PC-3 (cell line): Measurements from ENCODE around the gene CCDC183. TPM values are rescaled to one million over a fixed set of nuclear protein-coding genes. Genes with fewer than 3 reads are reported as not detected.

Experiments
- ATAC-seq: fragments of 200-7000 bp; cut with Tn5 transposase; 2 replicates; pipeline ENCODE4 v1.9.1; 2020; ENCODE audit warnings: mild to moderate bottlenecking, moderate library complexity
- BruUV-seq: library from RNA; stranded (reverse); fragments of 400-500 nt; replicated peaks from 2 replicates; lab custom pipeline; 2021; lab: Mats Ljungman, UMichigan
- CTCF ChIA-PET: fragments of 300-600 bp; sonication (Branson Sonifier 250); formaldehyde crosslinking; loops from one replicate; lab custom pipeline; 2022; ENCODE audit warnings: antibody characterized with exemption; lab: Charles Lee
- POLR2A ChIA-PET: fragments of 300-600 bp; sonication (Branson Sonifier 250); formaldehyde crosslinking; loops from one replicate; lab custom pipeline; 2022; ENCODE audit warnings: antibody characterized with exemption; ENCODE audit not compliant: unreplicated experiment; lab: Charles Lee
- DNase-seq: peaks from one replicate; pipeline ENCODE4 v3.0.0-alpha.2; 2015
- H2AFZ ChIP-seq: fragments of 300-600 bp; sonication (generic); 2 replicates; pipeline ENCODE4 v1.6.0; 2016; ENCODE audit warnings: antibody characterized with exemption, low read length
- H3F3A ChIP-seq: fragments of 300-600 bp; sonication (generic); one replicate; pipeline ENCODE4 v1.6.0; 2017; ENCODE audit warnings: antibody characterized with exemption, low read length, control low read depth, mild to moderate bottlenecking; ENCODE audit not compliant: unreplicated experiment
- H3K27ac ChIP-seq: fragments of 300-600 bp; sonication (generic); 2 replicates; pipeline ENCODE4 v1.5.1; 2016; ENCODE audit warnings: mild to moderate bottlenecking, low read length
- H3K27me3 ChIP-seq: fragments of 300-600 bp; sonication (generic); 2 replicates; pipeline ENCODE4 v1.6.1; 2016; ENCODE audit warnings: low read length, mixed read lengths
- H3K36me3 ChIP-seq: fragments of 300-600 bp; sonication (generic); 2 replicates; pipeline ENCODE4 v1.6.1; 2016; ENCODE audit warnings: low read depth, mixed run types, low read length, mixed read lengths
- H3K4me1 ChIP-seq: fragments of 300-600 bp; sonication (generic); 2 replicates; pipeline ENCODE4 v1.5.1; 2016; ENCODE audit warnings: low read length; ENCODE audit not compliant: insufficient read depth
- H3K4me2 ChIP-seq: fragments of 300-600 bp; sonication (generic); 2 replicates; pipeline ENCODE4 v1.6.0; 2016; ENCODE audit warnings: low read length
- H3K4me3 ChIP-seq: fragments of 300-600 bp; sonication (generic); 2 replicates; pipeline ENCODE4 v1.5.1; 2016; ENCODE audit warnings: mild to moderate bottlenecking, low read length, mixed read lengths
- H3K79me2 ChIP-seq: fragments of 300-600 bp; sonication (generic); 2 replicates; pipeline ENCODE4 v1.6.1; 2017; ENCODE audit warnings: low read length, mixed read lengths
- H3K9ac ChIP-seq: fragments of 300-600 bp; sonication (generic); 2 replicates; pipeline ENCODE4 v1.6.0; 2016; ENCODE audit warnings: mild to moderate bottlenecking, low read length
- H3K9me2 ChIP-seq: fragments of 300-600 bp; sonication (generic); replicated peaks from 2 replicates; pipeline ENCODE4 v1.6.1; 2016; ENCODE audit warnings: mixed run types, low read length, mixed read lengths
- H3K9me3 ChIP-seq: fragments of 300-600 bp; sonication (generic); 2 replicates; pipeline ENCODE4 v1.6.1; 2016; ENCODE audit warnings: low read length, mixed read lengths
- H4K20me1 ChIP-seq: fragments of 300-600 bp; sonication (generic); 2 replicates; pipeline ENCODE4 v1.6.1; 2016; ENCODE audit warnings: low read length, mixed read lengths
- EZH2 ChIP-seq: fragments of 300-600 bp; sonication (generic); IDR thresholded peaks from one replicate; pipeline ENCODE4 v1.6.1; 2017; ENCODE audit warnings: antibody characterized with exemption, mild to moderate bottlenecking, low read length; ENCODE audit not compliant: unreplicated experiment
- EZH2phosphoT487 ChIP-seq: fragments of 300-600 bp; sonication (generic); IDR thresholded peaks from 2 replicates; pipeline ENCODE4 v1.6.1; 2018; ENCODE audit warnings: mild to moderate bottlenecking, antibody characterized with exemption, low read length, borderline replicate concordance
- intact Hi-C: fragments of 100-400 bp; cut with micrococcal nuclease; formaldehyde crosslinking; loops from 2 replicates; pipeline ENCODE4 v1.9.0; 2023
- total RNA-seq: library from RNA; depleted of rRNA; stranded (reverse); fragments of >200 nt; gene quantifications from 2 replicates; pipeline ENCODE4 v1.2.3, GENCODE V29; 2014
- TF ChIP-seq, protein P1 (sequence below): fragments of 300-600 bp; sonication (generic); conservative IDR thresholded peaks from 2 replicates; pipeline ENCODE4 v1.5.1; 2017; ENCODE audit warnings: antibody characterized with exemption, low read depth, mild to moderate bottlenecking, low read length

CCDC183 gene
- total RNA-seq, 1 experiment from 2014 or later, result 0.87 TPM

DNA sequence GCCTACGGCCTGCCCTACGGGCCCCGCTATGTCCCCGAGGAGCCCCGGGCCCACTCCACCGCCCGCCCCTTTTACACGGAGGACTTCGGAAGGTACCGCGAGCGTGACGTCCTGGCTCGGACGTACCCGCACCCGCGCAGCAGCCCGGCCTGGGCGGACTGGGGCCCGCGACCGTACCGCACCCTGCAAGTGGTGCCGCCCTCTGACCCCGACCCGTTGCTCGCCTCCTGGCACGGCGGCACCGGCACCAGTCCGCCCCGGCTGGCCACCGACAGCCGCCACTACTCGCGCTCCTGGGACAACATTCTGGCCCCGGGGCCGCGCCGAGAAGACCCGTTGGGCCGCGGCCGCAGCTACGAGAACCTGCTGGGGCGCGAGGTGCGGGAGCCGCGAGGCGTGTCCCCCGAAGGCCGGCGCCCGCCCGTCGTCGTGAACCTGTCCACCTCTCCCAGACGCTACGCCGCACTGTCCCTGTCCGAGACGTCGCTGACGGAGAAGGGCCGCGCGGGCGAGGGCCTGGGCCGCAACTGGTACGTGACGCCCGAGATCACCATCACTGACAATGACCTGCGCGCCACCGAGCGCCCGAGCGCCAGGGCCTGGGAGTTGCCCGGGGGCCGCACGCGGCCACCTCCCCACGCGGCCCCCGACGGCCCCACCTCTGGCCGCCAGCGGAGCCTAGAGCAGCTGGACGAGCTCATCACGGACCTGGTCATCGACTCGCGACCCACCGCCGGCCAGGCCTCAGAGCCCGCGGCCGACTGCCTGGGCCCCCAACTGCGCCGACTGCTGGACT is 49.5 kb downstream of the CCDC183 start:
- no peaks in the 10 kb centered on the region for H4K20me1 ChIP-seq
- no peaks in the 10 kb centered on the region for H3F3A ChIP-seq
- ChIA-PET CTCF (no interaction called here), POLR2A (no interaction called here)
- no peaks in the 10 kb centered on the region for H3K9me2 ChIP-seq
- H3K9me3 ChIP-seq, result no peaks in the 10 kb centered on the region
- no peak overlapping the region for H3K4me2 ChIP-seq
- H3K27me3 ChIP-seq, result no peaks in the 10 kb centered on the region
- no peak overlapping the region for H2AFZ ChIP-seq
- no peak overlapping the region for H3K9ac ChIP-seq
- H3K4me1 ChIP-seq, result peaks cover 18% of the 10 kb centered on the region
- BruUV-seq, result no TSS peak
- H3K79me2 ChIP-seq, result no peaks in the 10 kb centered on the region
- no peak overlapping the region for H3K27ac ChIP-seq
- no peak overlapping the region for H3K4me3 ChIP-seq
- intact Hi-C loops, result loop anchor here (10.0 kb wide), 1 partner anchor 149 kb away; the partner anchor contains the start of genes CLIC3 and PAXX
- H3K36me3 ChIP-seq, result no peaks in the 10 kb centered on the region
- TF ChIP-seq EZH2, result no peak
- TF ChIP-seq, protein P1, sequence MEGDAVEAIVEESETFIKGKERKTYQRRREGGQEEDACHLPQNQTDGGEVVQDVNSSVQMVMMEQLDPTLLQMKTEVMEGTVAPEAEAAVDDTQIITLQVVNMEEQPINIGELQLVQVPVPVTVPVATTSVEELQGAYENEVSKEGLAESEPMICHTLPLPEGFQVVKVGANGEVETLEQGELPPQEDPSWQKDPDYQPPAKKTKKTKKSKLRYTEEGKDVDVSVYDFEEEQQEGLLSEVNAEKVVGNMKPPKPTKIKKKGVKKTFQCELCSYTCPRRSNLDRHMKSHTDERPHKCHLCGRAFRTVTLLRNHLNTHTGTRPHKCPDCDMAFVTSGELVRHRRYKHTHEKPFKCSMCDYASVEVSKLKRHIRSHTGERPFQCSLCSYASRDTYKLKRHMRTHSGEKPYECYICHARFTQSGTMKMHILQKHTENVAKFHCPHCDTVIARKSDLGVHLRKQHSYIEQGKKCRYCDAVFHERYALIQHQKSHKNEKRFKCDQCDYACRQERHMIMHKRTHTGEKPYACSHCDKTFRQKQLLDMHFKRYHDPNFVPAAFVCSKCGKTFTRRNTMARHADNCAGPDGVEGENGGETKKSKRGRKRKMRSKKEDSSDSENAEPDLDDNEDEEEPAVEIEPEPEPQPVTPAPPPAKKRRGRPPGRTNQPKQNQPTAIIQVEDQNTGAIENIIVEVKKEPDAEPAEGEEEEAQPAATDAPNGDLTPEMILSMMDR, result no peak
- TF ChIP-seq EZH2phosphoT487, result no peak
- ATAC-seq (no peak), DNase-seq (no peak)

- H3K79me2 ChIP-seq, result no peaks in the 10 kb centered on the region
- TF ChIP-seq, protein P1, result no peak
- TF ChIP-seq EZH2, result no peak
- POLR2A ChIA-PET, result no interaction called here
- no peaks in the 10 kb centered on the region for H3K9me3 ChIP-seq
- no TSS peak for BruUV-seq
- DNase-seq, result no peak
- H3K9ac ChIP-seq, result no peak overlapping the region
- no peaks in the 10 kb centered on the region for H3K9me2 ChIP-seq
- intact Hi-C loops, result loop anchor here (10.0 kb wide), 1 partner anchor 148 kb away; the partner anchor contains the start of genes CLIC3 and PAXX
- no peaks in the 10 kb centered on the region for H3K36me3 ChIP-seq
- H3K4me3 ChIP-seq, result no peak overlapping the region
- H3K27ac ChIP-seq, result no peak overlapping the region
- no peaks in the 10 kb centered on the region for H3K27me3 ChIP-seq
- no peak for ATAC-seq
- H3F3A ChIP-seq, result no peaks in the 10 kb centered on the region
- peaks cover 12% of the 10 kb centered on the region for H3K4me1 ChIP-seq
- H4K20me1 ChIP-seq, result no peaks in the 10 kb centered on the region
- CTCF ChIA-PET, result interaction anchor here (0.6 kb wide), 1 partner anchor 16 kb away, joined by 3 read pairs; no protein-coding TSS in a partner anchor
- H2AFZ ChIP-seq, result no peak overlapping the region
- no peak overlapping the region for H3K4me2 ChIP-seq
Observed at GRCh38 chr9:136846376-136847087, 50.4 kb downstream of the CCDC183 start.
